Mesenchymal stem cell (in vitro differentiated cells and primary cell): ENCODE results near the gene MAP4K5. TPM values are rescaled to one million over a fixed set of nuclear protein-coding genes. Genes with fewer than 3 reads are reported as not detected.
A peak's percentile ranks its signal among the peaks of the same experiment; 100 is the strongest.

Experiments used
- DNase-seq: peaks from one replicate; pipeline ENCODE4 v3.0.0-alpha.2; 2013
- H2AFZ ChIP-seq: one replicate; pipeline ENCODE4 v1.6.1; 2013; ENCODE audit warnings: low read depth, mild to moderate bottlenecking, control low read depth, inconsistent platforms, low read length, moderate library complexity
- H2AK5ac ChIP-seq: 2 replicates; pipeline ENCODE4 v1.6.1; 2013; ENCODE audit warnings: low read length, moderate library complexity, mild to moderate bottlenecking, inconsistent platforms; ENCODE audit not compliant: severe bottlenecking
- H2BK120ac ChIP-seq: one replicate; pipeline ENCODE4 v1.6.1; 2013; ENCODE audit warnings: low read depth, mild to moderate bottlenecking, inconsistent platforms, low read length, moderate library complexity
- H2BK12ac ChIP-seq, 2 experiments: one replicate each; pipeline ENCODE4 v1.6.1; 2013; ENCODE audit warnings: inconsistent platforms in 2 of 2, low read length in 2 of 2, mild to moderate bottlenecking in 2 of 2, moderate library complexity in 2 of 2, control low read depth in 1 of 2
- H2BK15ac ChIP-seq: one replicate; pipeline ENCODE4 v1.6.1; 2013; ENCODE audit warnings: mild to moderate bottlenecking, low read depth, inconsistent platforms; ENCODE audit not compliant: poor library complexity, severe bottlenecking
- H2BK5ac ChIP-seq: 2 replicates; pipeline ENCODE4 v1.6.1; 2013; ENCODE audit warnings: low read depth, mild to moderate bottlenecking, low read length, control low read depth, inconsistent platforms; ENCODE audit not compliant: poor library complexity, severe bottlenecking
- H3K14ac ChIP-seq, 2 experiments: one replicate each; pipeline ENCODE4 v1.6.1; 2013; ENCODE audit warnings: inconsistent platforms in 2 of 2, low read length in 2 of 2, control low read depth in 1 of 2, mild to moderate bottlenecking in 1 of 2, moderate library complexity in 1 of 2
- H3K18ac ChIP-seq, 2 experiments: one replicate each; pipeline ENCODE4 v1.6.1; 2013; ENCODE audit warnings: inconsistent platforms in 2 of 2, low read length in 2 of 2, control low read depth in 1 of 2, low read depth in 1 of 2, mild to moderate bottlenecking in 1 of 2
- H3K23ac ChIP-seq, 2 experiments: one replicate each; pipeline ENCODE4 v1.6.1; 2013; ENCODE audit warnings: inconsistent platforms in 2 of 2, low read length in 2 of 2, mild to moderate bottlenecking in 2 of 2, moderate library complexity in 2 of 2, control low read depth in 1 of 2
- H3K27ac ChIP-seq: 2 replicates; pipeline ENCODE4 v1.5.1; 2013; ENCODE audit warnings: mild to moderate bottlenecking, moderate library complexity, low read length, control low read depth, inconsistent platforms; ENCODE audit not compliant: poor library complexity, severe bottlenecking
- H3K27me3 ChIP-seq, 2 experiments: 2 replicates each; pipeline versions ENCODE4 v1.6.1 to v1.7.0; 2013; ENCODE audit warnings: low read length in 2 of 2, mild to moderate bottlenecking in 2 of 2, moderate library complexity in 2 of 2, control low read depth in 1 of 2, inconsistent platforms in 1 of 2; ENCODE audit not compliant: control insufficient read depth in 1 of 2, insufficient read depth in 1 of 2
- H3K36me3 ChIP-seq, 2 experiments: 2 replicates each; pipeline versions ENCODE4 v1.6.1 to v1.7.0; 2013; ENCODE audit warnings: low read length in 2 of 2, control low read depth in 1 of 2, inconsistent platforms in 1 of 2, low read depth in 1 of 2, mild to moderate bottlenecking in 1 of 2; ENCODE audit not compliant: insufficient read depth in 2 of 2, control insufficient read depth in 1 of 2
- H3K4ac ChIP-seq, 2 experiments: one replicate each; pipeline ENCODE4 v1.6.1; 2013; ENCODE audit warnings: inconsistent platforms in 2 of 2, low read length in 2 of 2, mild to moderate bottlenecking in 2 of 2, moderate library complexity in 2 of 2, control low read depth in 1 of 2, low read depth in 1 of 2
- H3K4me1 ChIP-seq: 2 replicates; pipeline ENCODE4 v1.6.1; 2013; ENCODE audit warnings: low read depth, low read length, control low read depth; ENCODE audit not compliant: control insufficient read depth, insufficient read depth
- H3K4me2 ChIP-seq: 2 replicates; pipeline ENCODE4 v1.6.1; 2013; ENCODE audit warnings: low read length, mild to moderate bottlenecking, inconsistent platforms; ENCODE audit not compliant: poor library complexity, severe bottlenecking
- H3K4me3 ChIP-seq, 2 experiments: 2 replicates each; pipeline versions ENCODE4 v1.5.1 to v1.7.0; 2013; ENCODE audit warnings: low read length in 2 of 2, mild to moderate bottlenecking in 2 of 2, control low read depth in 1 of 2, low read depth in 1 of 2; ENCODE audit not compliant: insufficient read depth in 1 of 2
- H3K79me1 ChIP-seq: replicated peaks from 2 replicates; pipeline ENCODE4 v1.6.1; 2013; ENCODE audit warnings: mild to moderate bottlenecking, control low read depth, low read length, inconsistent platforms; ENCODE audit not compliant: poor library complexity, severe bottlenecking
- H3K9ac ChIP-seq: 2 replicates; pipeline ENCODE4 v1.7.0; 2013; ENCODE audit warnings: mild to moderate bottlenecking, low read length, moderate library complexity
- H3K9me3 ChIP-seq: 2 replicates; pipeline ENCODE4 v1.7.0; 2013; ENCODE audit warnings: mild to moderate bottlenecking, low read length; ENCODE audit not compliant: control insufficient read depth
- H4K8ac ChIP-seq: one replicate; pipeline ENCODE4 v1.6.1; 2013; ENCODE audit warnings: inconsistent platforms, mild to moderate bottlenecking, low read length, moderate library complexity
- H4K91ac ChIP-seq: one replicate; pipeline ENCODE4 v1.6.1; 2013; ENCODE audit warnings: mild to moderate bottlenecking, low read length, inconsistent platforms
- WGBS: methylation state at CpG from one replicate; pipeline ENCODE4 v1.1.7; 2013; ENCODE audit warnings: mixed read lengths; 5-methylcytosine and 5-hydroxymethylcytosine counted together
- small RNA-seq: library from polyadenylated mRNA; stranded (forward); fragments of <200 nt; extraction: miRNeasy Mini kit (QIAGEN cat#:217004); gene quantifications from one replicate; pipeline ENCODE3, GENCODE V24; 2013; ENCODE audit warnings: low read depth

MAP4K5 gene

GRCh38 chr14:50375760-50376159 lies 156.6 kb downstream of the MAP4K5 start:
- Histone ChIP-seq H2AFZ (no peak overlapping the region), H3K27me3 (no peaks in the 10 kb centered on the region), H3K4me1 (no peaks in the 10 kb centered on the region), H3K18ac (no peak overlapping the region), H3K4me2 (no peak overlapping the region), H3K27ac (no peak overlapping the region), H4K91ac (no peak overlapping the region), H3K23ac (no peak overlapping the region), H4K8ac (no peak overlapping the region), H2BK5ac (no peak overlapping the region), H3K4me3 (no peak overlapping the region), H3K14ac (no peak overlapping the region), H3K9me3 (no peaks in the 10 kb centered on the region), H2BK12ac (no peak overlapping the region), H2BK15ac (no peak overlapping the region), H3K9ac (no peak overlapping the region), H2AK5ac (no peak overlapping the region), H3K36me3 (peaks cover 3 to 10% of the 10 kb centered on the region in 2 experiments), H3K4ac (no peak overlapping the region), H3K79me1 (peaks cover 2% of the 10 kb centered on the region), H2BK120ac (no peak overlapping the region)
- DNase-seq = no peak
- 100% methylated on average over 1 of the region's 5 CpGs for WGBS

- Histone ChIP-seq H3K27ac (no peak overlapping the region), H3K23ac (no peak overlapping the region), H3K14ac (no peak overlapping the region), H3K27me3 (no peaks in the 10 kb centered on the region), H3K9ac (no peak overlapping the region), H3K4me1 (no peaks in the 10 kb centered on the region), H4K91ac (no peak overlapping the region), H2BK15ac (no peak overlapping the region), H3K4me3 (no peak overlapping the region), H3K18ac (no peak overlapping the region), H3K9me3 (no peaks in the 10 kb centered on the region), H4K8ac (no peak overlapping the region), H3K36me3 (peaks cover 2 to 10% of the 10 kb centered on the region in 2 experiments), H2AK5ac (no peak overlapping the region), H3K4me2 (no peak overlapping the region), H2AFZ (no peak overlapping the region), H3K79me1 (no peaks in the 10 kb centered on the region), H2BK12ac (no peak overlapping the region), H2BK5ac (no peak overlapping the region), H2BK120ac (no peak overlapping the region), H3K4ac (no peak overlapping the region)
- DNase-seq = no peak
- 92% methylated on average over 1 of the region's 3 CpGs for WGBS
Measured at GRCh38 chr14:50373959-50374358, 158.4 kb downstream of the MAP4K5 start.

- Histone ChIP-seq H3K9ac (no peak overlapping the region), H3K27me3 (no peaks in the 10 kb centered on the region), H2AK5ac (no peak overlapping the region), H3K14ac (peak overlapping the region in 1 of 2 experiments; percentile 35), H3K27ac (no peak overlapping the region), H3K4me1 (no peaks in the 10 kb centered on the region), H3K36me3 (no peaks in the 10 kb centered on the region), H2BK120ac (no peak overlapping the region), H3K18ac (no peak overlapping the region), H4K91ac (no peak overlapping the region), H3K4me2 (no peak overlapping the region), H3K79me1 (no peaks in the 10 kb centered on the region), H3K4me3 (no peak overlapping the region), H2BK12ac (no peak overlapping the region), H3K4ac (no peak overlapping the region), H4K8ac (no peak overlapping the region), H2BK5ac (no peak overlapping the region), H3K9me3 (no peaks in the 10 kb centered on the region), H2BK15ac (no peak overlapping the region), H2AFZ (no peak overlapping the region), H3K23ac (no peak overlapping the region)
- DNase-seq = no peak
- WGBS = 100% methylated on average over 4 of the region's 4 CpGs
Measured at GRCh38 chr14:50371546-50371945, 160.8 kb downstream of the MAP4K5 start.

Small RNA genes lying within 50 kb of the gene (small RNA-seq; reads per million reads assigned to genes)
- gene RF00019 (not detected), gene SNRPGP1 (not detected)
